Measurements from ENCODE around the gene CAMTA1. TPM values are rescaled to one million over a fixed set of nuclear protein-coding genes. Genes with fewer than 3 reads are reported as not detected.

CAMTA1 gene
- total and polyA plus RNA-seq, 4 donors, result 18.0 to 93.5 (median 35.8) TPM

DNA sequence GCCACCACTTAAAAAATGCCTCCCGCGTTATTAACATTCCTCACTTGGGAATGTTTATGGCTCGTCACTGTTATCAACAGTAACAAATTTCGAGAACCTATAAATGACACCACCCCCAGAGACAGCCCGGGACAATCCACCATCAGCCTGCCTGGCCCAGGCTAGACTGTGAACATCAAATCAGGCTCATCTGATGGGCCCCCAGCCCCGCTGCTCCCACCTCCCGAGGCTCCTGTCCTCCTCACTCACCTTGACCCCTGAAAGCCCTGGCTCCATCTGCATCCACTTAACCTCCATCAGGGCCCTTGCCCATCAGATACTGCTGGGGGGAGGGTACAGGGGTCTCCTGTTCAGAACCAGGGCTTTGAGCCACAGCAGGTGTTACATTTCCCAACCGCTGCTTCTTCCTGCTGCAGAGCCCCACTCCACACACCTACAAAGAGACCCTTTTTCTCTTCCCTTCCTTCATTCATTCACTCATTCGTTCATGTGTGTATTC, 829.4 kb downstream of the CAMTA1 start:
- whole genome bisulfite sequencing, result 72% methylated on average over 9 of the region's 9 CpGs
- H3K36me3 ChIP-seq (ENCODE audit: control insufficient read depth in 4 of 4, insufficient read depth in 3 of 4, low read depth in 1 of 4, low read length in 3 of 4), result no peaks in the 10 kb centered on the region
- no peaks in the 10 kb centered on the region for H3K4me1 ChIP-seq (ENCODE audit: control insufficient read depth in 4 of 4, insufficient read depth in 4 of 4, low read length in 3 of 4)
- H3K27ac ChIP-seq (ENCODE audit: low read depth in 1 of 2, low read length in 2 of 2), result no peak overlapping the region
- no peak overlapping the region for H3K9ac ChIP-seq (ENCODE audit: low read depth in 1 of 2, low read length in 2 of 2)
- no peaks in the 10 kb centered on the region for H3K27me3 ChIP-seq (ENCODE audit: control insufficient read depth in 4 of 4, insufficient read depth in 4 of 4, low read length in 3 of 4)
- H3K9me3 ChIP-seq (ENCODE audit: control insufficient read depth in 4 of 4, low read length in 3 of 4), result no peaks in the 10 kb centered on the region
- TF ChIP-seq FOXA1 (IDR thresholded peaks at IDR 0.05) (no peak), FOXA2 (IDR thresholded peaks at IDR 0.05) (no peak), SP1 (IDR thresholded peaks at IDR 0.05) (no peak), YY1 (IDR thresholded peaks at IDR 0.05) (no peak), MAX (IDR thresholded peaks at IDR 0.05) (no peak), GABPA (IDR thresholded peaks at IDR 0.05 in 1 of 2, conservative IDR thresholded peaks at IDR 0.05 in 1 of 2) (no peak), TAF1 (conservative IDR thresholded peaks at IDR 0.05) (no peak), HNF4A (conservative IDR thresholded peaks at IDR 0.05) (no peak), ZBTB33 (IDR thresholded peaks at IDR 0.05) (no peak), RAD21 (IDR thresholded peaks at IDR 0.05) (no peak), HNF4G (IDR thresholded peaks at IDR 0.05) (no peak), NR2F2 (IDR thresholded peaks at IDR 0.05) (no peak), JUND (IDR thresholded peaks at IDR 0.05) (no peak), EGR1 (IDR thresholded peaks at IDR 0.05; ENCODE audit: low read depth in 2 of 2) (no peak), RXRA (IDR thresholded peaks at IDR 0.05) (no peak), ATF3 (IDR thresholded peaks at IDR 0.05) (no peak), REST (IDR thresholded peaks at IDR 0.05) (no peak)
- TF ChIP-seq, protein P1, sequence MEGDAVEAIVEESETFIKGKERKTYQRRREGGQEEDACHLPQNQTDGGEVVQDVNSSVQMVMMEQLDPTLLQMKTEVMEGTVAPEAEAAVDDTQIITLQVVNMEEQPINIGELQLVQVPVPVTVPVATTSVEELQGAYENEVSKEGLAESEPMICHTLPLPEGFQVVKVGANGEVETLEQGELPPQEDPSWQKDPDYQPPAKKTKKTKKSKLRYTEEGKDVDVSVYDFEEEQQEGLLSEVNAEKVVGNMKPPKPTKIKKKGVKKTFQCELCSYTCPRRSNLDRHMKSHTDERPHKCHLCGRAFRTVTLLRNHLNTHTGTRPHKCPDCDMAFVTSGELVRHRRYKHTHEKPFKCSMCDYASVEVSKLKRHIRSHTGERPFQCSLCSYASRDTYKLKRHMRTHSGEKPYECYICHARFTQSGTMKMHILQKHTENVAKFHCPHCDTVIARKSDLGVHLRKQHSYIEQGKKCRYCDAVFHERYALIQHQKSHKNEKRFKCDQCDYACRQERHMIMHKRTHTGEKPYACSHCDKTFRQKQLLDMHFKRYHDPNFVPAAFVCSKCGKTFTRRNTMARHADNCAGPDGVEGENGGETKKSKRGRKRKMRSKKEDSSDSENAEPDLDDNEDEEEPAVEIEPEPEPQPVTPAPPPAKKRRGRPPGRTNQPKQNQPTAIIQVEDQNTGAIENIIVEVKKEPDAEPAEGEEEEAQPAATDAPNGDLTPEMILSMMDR (IDR thresholded peaks at IDR 0.05; ENCODE audit: low read depth, low read length, missing input control), result no peak
- DNase-seq (ENCODE audit: low spot score), result no peak
- H3K4me3 ChIP-seq (ENCODE audit: low read depth in 1 of 3, low read length in 3 of 3), result no peak overlapping the region

Data from liver (tissue), 9 donors.